OCI-LY1 (cell line): ENCODE measurements around the gene SIRT1.

Source experiments
- EZH2 ChIP-seq: fragments of 200-600 bp; sonication (generic), shearing (Covaris generic); IDR thresholded peaks from 2 replicates; pipeline ENCODE4 v1.8.0; 2017; ENCODE audit warnings: borderline replicate concordance, mixed run types, mild to moderate bottlenecking, antibody characterized with exemption, low read length, moderate library complexity, mixed read lengths
- TF ChIP-seq, protein P1 (sequence below): fragments of 200-600 bp; sonication (generic), shearing (Covaris generic); IDR thresholded peaks from 2 replicates; pipeline ENCODE4 v1.5.1; 2017; ENCODE audit warnings: mild to moderate bottlenecking, antibody characterized with exemption, low read length, moderate library complexity, mixed read lengths

DNA sequence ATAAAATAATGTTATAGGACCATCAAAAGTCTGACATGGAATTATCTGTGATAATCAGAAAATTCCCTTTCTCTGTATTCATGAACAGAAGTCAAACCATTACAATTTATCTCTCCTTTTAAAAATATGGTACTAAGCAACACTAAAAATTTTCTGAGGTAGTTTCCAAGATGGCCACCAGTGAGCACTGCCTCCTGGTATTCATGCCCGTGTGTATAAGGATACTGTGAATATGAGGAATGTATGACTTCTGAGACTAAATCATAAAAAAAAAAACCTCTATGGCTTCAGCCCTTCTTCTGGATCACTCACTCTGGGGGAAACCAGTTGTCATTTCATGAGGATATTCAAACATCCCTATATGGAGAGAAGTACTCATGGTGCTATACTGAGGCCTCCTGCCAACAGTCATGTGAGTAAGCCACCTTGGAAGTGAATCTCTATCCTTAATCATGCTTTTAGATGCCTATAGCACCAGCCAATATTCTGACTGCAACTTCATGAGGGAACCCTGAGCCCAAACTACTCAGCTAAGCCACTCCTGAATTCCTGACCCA, 41.1 kb downstream of the SIRT1 start:
- TF ChIP-seq, protein P1, sequence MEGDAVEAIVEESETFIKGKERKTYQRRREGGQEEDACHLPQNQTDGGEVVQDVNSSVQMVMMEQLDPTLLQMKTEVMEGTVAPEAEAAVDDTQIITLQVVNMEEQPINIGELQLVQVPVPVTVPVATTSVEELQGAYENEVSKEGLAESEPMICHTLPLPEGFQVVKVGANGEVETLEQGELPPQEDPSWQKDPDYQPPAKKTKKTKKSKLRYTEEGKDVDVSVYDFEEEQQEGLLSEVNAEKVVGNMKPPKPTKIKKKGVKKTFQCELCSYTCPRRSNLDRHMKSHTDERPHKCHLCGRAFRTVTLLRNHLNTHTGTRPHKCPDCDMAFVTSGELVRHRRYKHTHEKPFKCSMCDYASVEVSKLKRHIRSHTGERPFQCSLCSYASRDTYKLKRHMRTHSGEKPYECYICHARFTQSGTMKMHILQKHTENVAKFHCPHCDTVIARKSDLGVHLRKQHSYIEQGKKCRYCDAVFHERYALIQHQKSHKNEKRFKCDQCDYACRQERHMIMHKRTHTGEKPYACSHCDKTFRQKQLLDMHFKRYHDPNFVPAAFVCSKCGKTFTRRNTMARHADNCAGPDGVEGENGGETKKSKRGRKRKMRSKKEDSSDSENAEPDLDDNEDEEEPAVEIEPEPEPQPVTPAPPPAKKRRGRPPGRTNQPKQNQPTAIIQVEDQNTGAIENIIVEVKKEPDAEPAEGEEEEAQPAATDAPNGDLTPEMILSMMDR = no peak
- no peak for TF ChIP-seq EZH2
